Mesothelial cell of epicardium (in vitro differentiated cells): ENCODE results near the gene DNAH11. TPM values are rescaled to one million over a fixed set of nuclear protein-coding genes. Genes with fewer than 3 reads are reported as not detected.

Experiments used
- DNase-seq, 2 experiments: peaks; one replicate each; pipeline ENCODE4 v3.0.0; 2021; ENCODE audit warnings: low spot score in 2 of 2; ENCODE audit not compliant: unreplicated experiment in 2 of 2
- H3K27ac Mint-ChIP-seq: 2 replicates; pipeline ENCODE4 v1.8.0; 2021; ENCODE audit warnings: mixed read lengths
- H3K27me3 Mint-ChIP-seq: 2 replicates; pipeline ENCODE4 v1.8.0; 2021; ENCODE audit warnings: low read depth, mixed read lengths
- H3K36me3 Mint-ChIP-seq: 2 replicates; pipeline ENCODE4 v1.8.0; 2021; ENCODE audit warnings: mixed read lengths
- H3K4me1 Mint-ChIP-seq: 2 replicates; pipeline ENCODE4 v1.8.0; 2021; ENCODE audit warnings: mixed read lengths
- H3K4me3 Mint-ChIP-seq: 2 replicates; pipeline ENCODE4 v1.8.0; 2021; ENCODE audit warnings: mild to moderate bottlenecking, moderate library complexity, mixed read lengths
- H3K9me3 Mint-ChIP-seq: 2 replicates; pipeline ENCODE4 v1.8.0; 2021; ENCODE audit warnings: mixed read lengths
- CTCF ChIP-seq: fragments of 200-600 bp; sonication (generic); IDR thresholded peaks from one replicate; pipeline ENCODE4 v1.5.0; 2021; ENCODE audit warnings: antibody characterized with exemption; ENCODE audit not compliant: unreplicated experiment
- total RNA-seq: library from RNA; stranded (reverse); gene quantifications from 3 replicates; pipeline ENCODE4 v1.2.1, GENCODE V29; 2021

Gene DNAH11
- total RNA-seq, 1 donor from 2014 or later = 0.80 TPM

- no peak overlapping the region for H3K27ac Mint-ChIP-seq
Measured at GRCh38 chr7:21641546-21641945, 98.7 kb downstream of the DNAH11 start.

GRCh38 chr7:21642422-21642821 lies 99.6 kb downstream of the DNAH11 start:
- Mint-ChIP-seq H3K4me3 (no peak overlapping the region), H3K4me1 (peaks cover 29% of the 10 kb centered on the region), H3K27me3 (peaks cover 2% of the 10 kb centered on the region), H3K36me3 (no peaks in the 10 kb centered on the region), H3K9me3 (peaks cover 15% of the 10 kb centered on the region), H3K27ac (no peak overlapping the region)
- no peak for DNase-seq
- TF ChIP-seq CTCF = no peak

More at GRCh38 chr7:21641546-21641945, 98.7 kb downstream of the DNAH11 start:
- Mint-ChIP-seq H3K4me3 (no peak overlapping the region), H3K4me1 (peaks cover 36% of the 10 kb centered on the region), H3K36me3 (no peaks in the 10 kb centered on the region), H3K9me3 (peaks cover 10% of the 10 kb centered on the region), H3K27me3 (peaks cover 2% of the 10 kb centered on the region)
- TF ChIP-seq CTCF = no peak
- no peak for DNase-seq

GRCh38 chr7:21651697-21652096 lies 108.9 kb downstream of the DNAH11 start:
- Mint-ChIP-seq H3K27me3 (no peaks in the 10 kb centered on the region), H3K4me3 (no peak overlapping the region), H3K27ac (no peak overlapping the region), H3K36me3 (no peaks in the 10 kb centered on the region), H3K4me1 (no peaks in the 10 kb centered on the region), H3K9me3 (peaks cover 29% of the 10 kb centered on the region)
- no peak for DNase-seq
- TF ChIP-seq CTCF = no peak

DNA sequence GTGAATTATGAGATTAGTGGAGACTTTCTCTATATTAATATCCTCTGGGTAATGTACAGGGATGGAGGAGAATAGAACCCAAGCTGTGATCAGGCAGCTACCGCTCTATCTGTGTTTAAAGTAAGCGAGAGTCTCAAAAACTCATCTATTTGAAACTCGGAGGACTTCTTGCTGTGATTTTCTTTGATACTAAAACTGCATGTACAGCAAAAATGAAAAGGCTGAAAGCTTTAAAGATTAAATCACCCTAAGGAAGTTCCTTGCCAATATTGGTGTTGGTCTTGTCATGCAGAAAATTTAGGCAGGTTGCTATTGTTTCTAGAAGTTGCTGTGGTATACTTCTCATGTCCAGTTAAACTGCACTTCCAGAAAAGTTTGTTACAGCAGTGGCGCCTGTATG lies 110.8 kb downstream of the DNAH11 start:
- no peak for DNase-seq
- Mint-ChIP-seq H3K27me3 (no peaks in the 10 kb centered on the region), H3K4me3 (no peak overlapping the region), H3K27ac (no peak overlapping the region), H3K9me3 (peaks cover 16% of the 10 kb centered on the region), H3K36me3 (no peaks in the 10 kb centered on the region), H3K4me1 (no peaks in the 10 kb centered on the region)
- TF ChIP-seq CTCF = no peak

GRCh38 chr7:21656081-21656480 lies 113.2 kb downstream of the DNAH11 start:
- DNase-seq = no peak
- Mint-ChIP-seq H3K4me3 (no peak overlapping the region), H3K9me3 (peaks cover 20% of the 10 kb centered on the region), H3K36me3 (no peaks in the 10 kb centered on the region), H3K4me1 (no peaks in the 10 kb centered on the region), H3K27me3 (no peaks in the 10 kb centered on the region), H3K27ac (no peak overlapping the region)
- no peak for TF ChIP-seq CTCF

DNA sequence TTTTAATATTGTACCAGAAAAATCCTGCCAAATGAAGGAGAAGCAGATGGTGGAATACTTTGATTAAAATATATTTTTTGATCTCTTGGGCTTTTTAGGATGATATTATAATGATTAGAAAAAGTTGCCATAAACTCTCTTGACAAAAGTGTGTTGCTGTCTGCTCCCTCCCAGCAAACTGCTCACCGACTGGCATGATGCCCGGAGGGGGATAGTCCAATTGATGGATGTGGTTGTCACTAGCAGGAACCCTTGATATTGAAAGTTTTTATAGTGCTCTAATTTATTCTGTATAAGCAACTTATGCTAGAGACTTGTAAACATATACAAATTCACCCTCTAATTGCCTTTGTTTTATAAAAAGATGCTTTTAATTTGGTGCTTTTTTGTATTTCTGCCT lies 114.0 kb downstream of the DNAH11 start:
- Mint-ChIP-seq H3K9me3 (peaks cover 26% of the 10 kb centered on the region), H3K4me3 (no peak overlapping the region), H3K27me3 (no peaks in the 10 kb centered on the region), H3K36me3 (no peaks in the 10 kb centered on the region), H3K27ac (no peak overlapping the region), H3K4me1 (no peaks in the 10 kb centered on the region)
- no peak for TF ChIP-seq CTCF
- DNase-seq = no peak
